Left renal cortex interstitium (tissue), 4 donors: Measurements from ENCODE around the gene ALG8. TPM values are rescaled to one million over a fixed set of nuclear protein-coding genes. Genes with fewer than 3 reads are reported as not detected.

Experiments used
- polyA plus RNA-seq, 4 donors: library from polyadenylated mRNA; unstranded; fragments of 120-200 nt; gene quantifications; one replicate each; pipeline ENCODE4 v1.2.1, GENCODE V29; 2013; ENCODE audit not compliant: insufficient read length in 4 of 4

ALG8 gene
- polyA plus RNA-seq, 4 donors: 57.5 to 61.1 (median 58.9) TPM

Other genes with a start within 250 kb of the ALG8 start
- gene INTS4, start 145.0 kb downstream of the ALG8 start, polyA plus RNA-seq: 10 to 100 TPM; 39.9 to 46.9 (median 44.3) TPM
- 10 to 100 TPM; 11.7 to 16.9 (median 13.3) TPM for gene KCTD14, start 116.3 kb downstream of the ALG8 start, polyA plus RNA-seq
- gene THRSP, start 75.8 kb downstream of the ALG8 start, polyA plus RNA-seq: under 1 TPM in 3 of 4 donors, not detected in 1; 0.34 to 0.46 (median 0.43) TPM
- 100 to 1,000 TPM; 143 to 218 (median 152) TPM for gene NDUFC2, start 59.8 kb downstream of the ALG8 start, polyA plus RNA-seq
- gene KCTD21, start 49.0 kb upstream of the ALG8 start, polyA plus RNA-seq: 1 to 10 TPM; 8.3 to 9.9 (median 9.1) TPM
- gene USP35, start 49.3 kb upstream of the ALG8 start, polyA plus RNA-seq: 1 to 10 TPM; 4.3 to 8.2 (median 5.8) TPM